Erythroblast (primary cell): ENCODE data around the gene TTC9C.

Source experiments
- DNase-seq, 2 experiments: peaks; one replicate each; lab custom pipeline; 2025; lab: John Stamatoyannopoulos, UW
- GATA1 ChIP-seq: IDR thresholded peaks from 2 replicates; pipeline ENCODE4 v1.6.1; 2011; ENCODE audit warnings: low read depth, mild to moderate bottlenecking, control low read depth, low read length, moderate library complexity
- POLR2A ChIP-seq: IDR thresholded peaks from 2 replicates; pipeline ENCODE4 v1.6.1; 2011; ENCODE audit warnings: mild to moderate bottlenecking, low read length

Gene TTC9C

DNA sequence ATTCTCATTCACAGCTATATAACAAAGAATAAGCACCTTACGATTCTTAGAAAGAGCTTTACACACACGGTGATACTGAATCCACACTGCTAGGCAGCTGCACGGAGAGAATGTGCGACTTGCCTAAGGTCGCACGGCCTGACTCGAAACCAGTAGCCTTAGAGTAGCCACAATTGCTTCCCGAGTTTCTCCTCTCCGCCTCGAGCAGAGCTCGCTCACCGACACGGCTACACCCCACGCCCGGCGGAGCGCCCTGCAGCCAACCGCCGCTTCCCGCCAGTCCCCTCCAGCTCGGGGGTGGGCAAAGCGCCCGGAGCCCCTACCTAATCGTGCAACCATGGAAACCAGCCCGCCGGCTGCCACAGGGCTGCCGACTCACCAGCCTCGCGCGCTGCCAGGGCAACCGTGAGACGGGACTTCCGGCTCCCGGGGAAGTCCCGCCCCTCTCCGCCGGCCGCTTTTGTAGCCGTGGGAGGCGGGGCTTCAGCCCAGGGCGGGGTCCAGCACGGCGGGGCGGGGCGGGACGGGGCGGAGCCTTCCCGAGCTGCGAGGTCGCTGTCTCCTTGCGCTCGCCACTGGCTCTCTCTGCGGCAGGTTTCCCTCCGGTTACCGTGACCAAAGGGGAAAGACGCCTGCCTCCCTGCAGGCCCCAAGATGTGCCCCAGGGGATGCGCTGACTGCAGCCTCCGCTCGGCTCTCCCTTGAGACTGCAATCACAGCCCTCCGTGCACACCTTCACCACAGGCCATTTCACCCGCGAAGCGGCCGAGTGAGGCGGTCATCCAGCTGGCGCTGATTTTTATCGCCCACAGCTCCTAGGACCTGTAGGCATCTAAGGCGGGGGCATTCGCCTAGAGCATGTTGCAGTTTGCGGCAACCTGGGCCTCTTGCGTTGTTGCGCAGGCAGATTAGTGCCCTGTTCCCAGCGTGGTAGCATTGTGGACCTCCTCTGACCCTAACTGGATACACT, 22.1 kb upstream of the TTC9C start:
- peak; percentile 97 to 98 for DNase-seq
- TF ChIP-seq GATA1 (no peak), POLR2A (peak; percentile 80)

DNA sequence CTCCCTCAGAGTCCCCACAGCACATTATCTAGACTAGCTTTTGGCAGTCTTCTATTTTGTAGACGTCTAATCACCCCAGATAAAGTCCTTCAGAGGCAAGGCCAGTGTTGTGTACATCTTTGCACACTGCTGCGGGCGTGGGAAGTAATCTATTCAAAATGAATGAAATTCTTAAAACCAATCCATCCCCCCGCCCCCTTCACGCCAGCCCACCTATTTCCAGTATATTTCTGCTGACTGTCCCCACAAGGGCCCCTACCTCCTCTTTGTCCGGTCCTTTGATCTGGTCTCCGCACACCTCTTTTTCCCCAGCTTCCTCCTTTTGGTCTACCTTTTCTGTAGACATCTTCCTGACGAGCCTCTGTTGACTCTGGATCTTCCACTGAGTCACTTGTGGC, 21.4 kb upstream of the TTC9C start:
- no peak for TF ChIP-seq GATA1
- no peak for TF ChIP-seq POLR2A
- no peak for DNase-seq

DNA sequence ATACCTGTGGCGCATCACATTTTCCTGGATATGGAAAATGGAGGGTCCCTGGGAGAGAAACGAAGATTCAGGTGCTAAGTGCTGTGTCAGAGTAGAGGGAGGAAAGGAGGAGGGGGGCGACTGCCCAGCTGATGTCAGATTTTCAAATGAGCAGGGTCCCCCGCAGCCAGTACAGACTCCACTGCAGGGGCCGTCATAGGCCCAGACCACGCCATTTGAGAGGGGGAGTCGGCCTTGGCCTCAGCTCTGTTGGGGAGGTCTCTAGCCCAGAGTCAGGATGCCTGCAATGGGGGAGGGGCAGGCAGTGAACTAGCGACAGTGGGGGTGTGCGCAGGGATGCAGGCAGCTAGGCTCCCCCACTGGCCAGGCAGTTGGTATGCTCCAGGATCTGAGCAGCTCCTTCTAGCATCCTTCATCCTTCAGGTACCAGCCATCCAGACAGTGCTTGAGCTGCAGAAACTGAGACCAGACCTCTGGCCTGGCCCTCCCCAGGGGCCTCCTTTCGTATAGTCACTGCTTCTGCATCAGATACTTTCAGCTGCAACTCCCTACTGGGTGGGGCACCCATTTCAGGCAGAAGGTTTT, 20.9 kb upstream of the TTC9C start, which contains the start of the genes BSCL2 and GNG3:
Gene BSCL2 (minus strand): TSS at position 148 of the 585 bp plus-strand sequence. CDS start 229 bp downstream, outside the sequence.
Gene GNG3 (plus strand): TSS at position 400 of the 585 bp plus-strand sequence. CDS start 620 bp downstream, outside the sequence.
- DNase-seq = peak; percentile 59 to 67

DNA sequence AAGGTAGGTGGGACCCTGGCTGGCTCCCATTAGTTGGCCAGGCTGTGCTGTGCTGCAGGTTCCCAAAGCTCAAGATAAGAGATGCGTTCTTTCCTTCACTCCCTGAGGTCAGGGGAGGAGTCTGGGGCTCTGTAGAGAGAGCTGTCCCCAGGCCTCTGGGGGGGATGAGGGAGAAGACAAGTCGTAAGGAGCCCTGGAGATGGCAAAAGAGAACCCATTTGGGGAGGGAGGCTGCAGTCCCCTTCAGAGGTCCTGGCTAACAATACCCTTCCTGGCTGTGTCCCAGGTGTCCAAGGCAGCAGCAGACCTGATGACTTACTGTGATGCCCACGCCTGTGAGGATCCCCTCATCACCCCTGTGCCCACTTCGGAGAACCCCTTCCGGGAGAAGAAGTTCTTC, 19.9 kb upstream of the TTC9C start:
- DNase-seq = peak; percentile 61 to 75
- TF ChIP-seq GATA1 (no peak), POLR2A (no peak)

More for the DNA sequence above, 20.9 kb upstream of the TTC9C start, which contains the start of the genes BSCL2 and GNG3:
- TF ChIP-seq POLR2A (no peak), GATA1 (no peak)

DNA sequence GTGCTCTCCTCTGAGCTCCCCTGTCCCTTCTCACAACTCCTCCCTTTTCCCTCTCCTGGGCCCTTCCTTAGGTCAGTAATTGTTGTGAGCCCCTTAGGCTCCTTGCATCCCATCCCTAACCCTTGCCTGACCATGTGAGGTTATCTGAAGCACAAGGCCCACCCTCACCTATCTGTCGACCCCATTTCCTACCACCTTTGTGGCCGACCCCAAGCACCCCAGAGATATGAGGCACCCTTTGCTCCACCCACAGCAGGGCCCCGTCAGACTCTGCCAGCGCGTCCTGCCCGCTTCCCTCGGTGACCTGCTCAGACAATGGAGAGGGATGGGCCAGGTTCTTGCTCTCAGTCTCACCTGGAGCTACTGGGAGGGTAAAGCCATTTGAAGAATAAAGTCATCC, 19.5 kb upstream of the TTC9C start:
- TF ChIP-seq GATA1 = no peak
- TF ChIP-seq POLR2A = no peak
- peak; percentile 70 to 72 for DNase-seq

DNA sequence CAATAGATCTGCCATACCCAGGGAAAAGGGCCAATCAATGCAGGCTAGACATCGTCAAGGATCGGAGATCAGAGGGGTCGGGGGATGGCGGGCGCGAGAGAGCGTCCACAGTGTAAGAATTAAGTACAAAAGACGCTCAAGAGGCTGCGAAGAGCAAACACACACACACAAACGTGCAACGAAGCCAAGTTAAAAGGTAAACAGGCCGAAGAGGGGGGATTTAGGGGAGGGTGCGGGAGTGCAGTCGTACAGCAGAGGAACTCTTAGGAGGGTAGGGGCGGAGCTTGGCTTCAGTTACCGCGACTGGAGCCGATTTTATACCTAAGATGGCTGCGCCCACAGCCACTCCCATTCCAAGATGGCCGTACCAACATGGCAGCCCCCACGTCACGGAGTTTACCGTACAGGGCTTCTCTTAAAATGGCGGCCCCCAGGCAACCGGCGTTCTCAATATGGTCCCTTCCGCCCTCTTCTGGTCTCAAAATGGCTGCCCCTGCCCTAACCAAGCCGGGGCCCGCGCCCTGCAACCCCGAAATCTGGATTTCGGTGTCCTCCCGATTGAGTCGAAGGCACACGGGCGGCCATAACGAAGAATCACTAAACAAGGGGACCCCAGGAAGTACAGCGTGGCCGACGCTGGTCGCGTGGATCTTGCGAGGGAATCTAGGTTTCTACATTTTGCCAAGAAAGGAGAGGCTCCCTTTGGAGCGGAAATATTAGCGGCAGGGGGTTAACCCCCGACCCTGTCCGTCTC, 18.9 kb upstream of the TTC9C start:
- TF ChIP-seq GATA1 = no peak
- TF ChIP-seq POLR2A = peak; percentile 84
- peak; percentile 98 to 99 for DNase-seq

DNA sequence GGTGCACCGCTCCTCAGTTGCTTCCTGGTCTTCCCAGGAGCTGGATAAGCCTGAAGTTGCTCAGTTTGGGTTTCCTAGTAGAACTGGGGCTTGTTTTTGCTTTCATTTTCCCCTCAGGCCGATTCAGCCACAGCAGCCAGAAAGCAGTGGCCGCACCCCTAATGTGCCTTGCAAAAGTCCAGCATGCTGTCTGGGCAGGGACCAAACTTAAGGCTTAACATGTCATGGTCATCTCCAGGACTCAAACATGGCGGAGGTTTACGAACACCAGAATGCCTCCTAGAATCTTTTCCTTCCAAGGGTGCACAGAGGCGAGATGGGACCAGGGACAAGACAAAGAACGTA, 18.3 kb upstream of the TTC9C start:
- DNase-seq = peak; percentile 67 to 74
- TF ChIP-seq POLR2A (no peak), GATA1 (no peak)

DNA sequence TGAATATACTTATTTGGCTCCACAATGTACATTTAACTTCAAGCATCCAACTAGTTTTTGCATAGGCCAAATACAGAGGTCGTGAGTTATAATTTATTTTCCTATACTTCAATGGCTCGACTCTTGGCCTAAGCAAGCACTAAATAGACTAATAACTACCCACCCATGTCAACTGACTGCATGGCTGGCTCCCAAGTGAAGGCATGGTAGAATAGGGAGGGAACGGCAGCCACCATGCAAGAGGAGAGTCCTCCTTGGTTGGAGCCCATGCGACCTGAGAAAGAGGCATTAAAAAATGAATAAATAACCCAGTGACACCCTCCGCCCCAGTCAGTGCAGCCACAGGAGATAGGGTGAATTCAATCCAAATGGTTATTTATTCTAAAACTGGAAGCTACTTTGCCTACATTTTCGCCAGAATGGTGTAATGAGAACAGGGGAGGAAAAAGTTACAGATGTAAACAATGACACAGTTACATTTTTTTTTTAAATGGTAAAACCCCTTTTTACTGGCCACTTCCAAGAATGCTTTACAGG, 15.9 kb upstream of the TTC9C start:
- TF ChIP-seq POLR2A = no peak
- TF ChIP-seq GATA1 = no peak
- DNase-seq = no peak

DNA sequence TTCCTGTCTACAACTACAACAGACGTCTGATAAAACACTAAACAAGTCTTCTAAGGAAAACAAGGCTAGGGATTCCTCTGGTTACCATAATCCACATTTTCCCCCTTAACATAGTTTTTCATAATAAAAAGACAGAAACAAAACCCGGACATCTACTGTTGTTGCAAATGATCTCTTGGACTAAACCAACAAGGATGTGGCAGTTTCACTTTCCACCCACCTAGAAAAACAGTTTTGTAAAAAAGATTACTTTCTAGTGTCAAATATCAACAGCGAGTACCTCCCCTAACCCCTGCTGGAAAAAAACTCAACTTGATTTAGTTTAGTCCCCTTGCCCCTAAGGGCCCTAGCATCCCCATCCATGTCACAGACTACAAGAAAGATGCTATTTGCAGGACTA, 15.4 kb upstream of the TTC9C start:
- TF ChIP-seq GATA1 = no peak
- TF ChIP-seq POLR2A = no peak
- no peak for DNase-seq

DNA sequence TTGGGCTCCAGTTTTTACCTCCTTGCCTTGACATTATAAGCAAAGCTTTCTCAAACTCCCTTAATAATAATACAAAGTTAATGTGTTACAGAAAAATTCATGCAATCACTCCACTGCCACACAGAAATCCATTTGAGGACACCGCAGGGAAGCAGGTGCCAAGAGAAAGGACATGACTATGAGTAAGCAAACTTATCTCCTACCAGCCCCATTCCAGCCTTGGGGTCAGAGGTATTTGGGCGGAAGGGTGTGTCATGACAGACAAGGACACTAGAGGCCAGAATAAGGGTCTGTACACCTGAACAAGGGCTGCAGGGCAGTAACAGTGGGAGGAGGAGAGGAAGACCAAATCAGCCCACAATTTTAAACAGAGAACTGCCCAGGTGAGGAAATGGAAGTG, 14.9 kb upstream of the TTC9C start:
- TF ChIP-seq GATA1 (no peak), POLR2A (no peak)

DNA sequence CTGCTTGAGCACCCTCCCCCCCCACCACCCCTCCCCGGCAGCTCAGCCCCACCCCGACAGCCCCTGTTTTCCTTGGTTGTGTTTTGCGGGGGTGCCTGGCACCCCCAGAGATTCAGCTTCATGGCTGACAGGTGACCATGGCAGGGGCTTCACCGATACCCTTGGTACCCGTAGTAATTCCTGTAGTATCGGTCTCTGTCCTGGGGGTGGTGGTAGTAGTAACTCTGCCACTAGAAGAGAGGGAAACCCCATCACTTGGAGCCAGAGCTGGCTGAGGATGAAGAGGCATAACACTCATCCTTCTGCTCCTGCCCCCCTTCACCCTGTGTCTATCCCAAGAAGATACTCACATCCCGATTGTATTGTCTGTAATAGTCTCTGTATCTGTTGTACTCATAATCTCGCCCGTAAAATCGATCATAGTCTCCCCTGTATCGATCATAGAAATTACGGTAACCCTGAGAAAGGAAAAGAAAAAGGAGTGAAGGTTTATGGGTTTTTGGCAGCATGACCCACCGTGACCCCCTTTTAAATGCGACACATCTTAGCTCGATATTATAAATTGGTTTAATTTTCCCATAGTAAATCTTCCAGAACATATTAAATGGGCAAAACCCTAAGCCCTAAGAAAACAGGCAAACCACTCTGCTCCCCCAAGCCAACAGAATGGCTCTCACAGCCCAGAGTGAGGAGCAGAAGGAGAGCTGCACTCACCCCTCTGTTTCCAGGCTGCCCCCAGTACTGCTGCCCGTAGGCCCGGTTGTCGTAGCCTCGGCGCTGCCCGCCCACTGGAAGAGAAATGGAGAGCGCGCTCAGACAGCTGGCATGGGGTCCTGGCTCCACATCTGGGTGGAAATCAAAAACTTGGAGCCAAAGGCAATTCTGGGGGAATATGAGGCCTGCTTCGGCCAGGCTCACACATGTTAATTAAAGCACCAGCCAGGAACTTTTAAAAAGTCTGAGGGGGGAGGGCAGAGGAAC, 12.8 kb upstream of the TTC9C start:
- DNase-seq = no peak
- TF ChIP-seq POLR2A = no peak

More for the DNA sequence above, 14.9 kb upstream of the TTC9C start:
- DNase-seq = peak in 1 of 2 experiments; percentile 41

DNA sequence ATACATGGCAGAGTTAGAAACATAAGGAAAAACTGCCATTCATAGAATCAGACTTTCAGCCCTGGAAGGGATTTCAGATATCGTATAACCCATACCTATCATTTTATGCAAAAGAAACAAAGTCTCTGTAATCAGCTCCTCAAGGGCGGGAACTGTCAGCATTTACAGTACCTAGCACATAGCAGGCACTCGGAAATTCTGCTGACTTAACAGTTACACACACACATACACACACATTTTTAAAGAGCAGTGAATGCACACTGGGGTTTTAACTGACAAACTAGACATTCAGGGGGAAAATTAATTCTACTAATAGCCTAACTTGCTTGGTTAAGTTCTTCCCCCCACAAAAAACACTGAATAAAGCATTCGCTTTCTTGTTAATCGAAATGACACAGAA, 12.1 kb upstream of the TTC9C start:
- no peak for DNase-seq
- TF ChIP-seq POLR2A (no peak), GATA1 (no peak)
